Body of pancreas (tissue), 4 donors: Measurements from ENCODE around the gene TMEM43.

Source experiments
- POLR2A ChIP-seq, 3 donors: fragments of 450-650 bp; IDR thresholded peaks; one replicate each; pipeline ENCODE4 v1.6.1; 2016; ENCODE audit warnings: antibody characterized with exemption in 3 of 3, mild to moderate bottlenecking in 2 of 3
- TF ChIP-seq, protein P1 (sequence below), 7 experiments: fragments of 450-650 bp in 4 of 7; fragments of 200-600 bp in 3 of 7; sonication (generic) in 3 of 7; IDR thresholded peaks; one replicate each; pipeline ENCODE4 v1.5.1; 2016 to 2019; ENCODE audit warnings: antibody characterized with exemption in 7 of 7

- TF ChIP-seq, protein P1, sequence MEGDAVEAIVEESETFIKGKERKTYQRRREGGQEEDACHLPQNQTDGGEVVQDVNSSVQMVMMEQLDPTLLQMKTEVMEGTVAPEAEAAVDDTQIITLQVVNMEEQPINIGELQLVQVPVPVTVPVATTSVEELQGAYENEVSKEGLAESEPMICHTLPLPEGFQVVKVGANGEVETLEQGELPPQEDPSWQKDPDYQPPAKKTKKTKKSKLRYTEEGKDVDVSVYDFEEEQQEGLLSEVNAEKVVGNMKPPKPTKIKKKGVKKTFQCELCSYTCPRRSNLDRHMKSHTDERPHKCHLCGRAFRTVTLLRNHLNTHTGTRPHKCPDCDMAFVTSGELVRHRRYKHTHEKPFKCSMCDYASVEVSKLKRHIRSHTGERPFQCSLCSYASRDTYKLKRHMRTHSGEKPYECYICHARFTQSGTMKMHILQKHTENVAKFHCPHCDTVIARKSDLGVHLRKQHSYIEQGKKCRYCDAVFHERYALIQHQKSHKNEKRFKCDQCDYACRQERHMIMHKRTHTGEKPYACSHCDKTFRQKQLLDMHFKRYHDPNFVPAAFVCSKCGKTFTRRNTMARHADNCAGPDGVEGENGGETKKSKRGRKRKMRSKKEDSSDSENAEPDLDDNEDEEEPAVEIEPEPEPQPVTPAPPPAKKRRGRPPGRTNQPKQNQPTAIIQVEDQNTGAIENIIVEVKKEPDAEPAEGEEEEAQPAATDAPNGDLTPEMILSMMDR (IDR thresholded peaks at IDR 0.05) = no peak
- TF ChIP-seq POLR2A (IDR thresholded peaks at IDR 0.05) = peak in 1 of 3 donors; percentile 5
Observed at GRCh38 chr3:14148041-14148985, 23.5 kb downstream of the TMEM43 start.
